Epithelial cell of esophagus (primary cell): Measurements from ENCODE around the gene RELL1.
A peak's percentile ranks its signal among the peaks of the same experiment; 100 is the strongest.

Source experiments
- DNase-seq: peaks from one replicate; pipeline ENCODE4 v3.0.0; 2010; ENCODE audit warnings: low read depth
- H3K4me3 ChIP-seq: 2 replicates; pipeline ENCODE4 v1.5.1; 2011; ENCODE audit warnings: mild to moderate bottlenecking, low read length, control low read depth
- TF ChIP-seq, protein P1 (sequence below): IDR thresholded peaks from 2 replicates; pipeline ENCODE4 v1.5.1; 2011; ENCODE audit warnings: low read depth, mild to moderate bottlenecking, low read length, control low read depth, inconsistent platforms; ENCODE audit not compliant: insufficient read depth; ENCODE audit errors: missing control alignments

Gene RELL1

DNA sequence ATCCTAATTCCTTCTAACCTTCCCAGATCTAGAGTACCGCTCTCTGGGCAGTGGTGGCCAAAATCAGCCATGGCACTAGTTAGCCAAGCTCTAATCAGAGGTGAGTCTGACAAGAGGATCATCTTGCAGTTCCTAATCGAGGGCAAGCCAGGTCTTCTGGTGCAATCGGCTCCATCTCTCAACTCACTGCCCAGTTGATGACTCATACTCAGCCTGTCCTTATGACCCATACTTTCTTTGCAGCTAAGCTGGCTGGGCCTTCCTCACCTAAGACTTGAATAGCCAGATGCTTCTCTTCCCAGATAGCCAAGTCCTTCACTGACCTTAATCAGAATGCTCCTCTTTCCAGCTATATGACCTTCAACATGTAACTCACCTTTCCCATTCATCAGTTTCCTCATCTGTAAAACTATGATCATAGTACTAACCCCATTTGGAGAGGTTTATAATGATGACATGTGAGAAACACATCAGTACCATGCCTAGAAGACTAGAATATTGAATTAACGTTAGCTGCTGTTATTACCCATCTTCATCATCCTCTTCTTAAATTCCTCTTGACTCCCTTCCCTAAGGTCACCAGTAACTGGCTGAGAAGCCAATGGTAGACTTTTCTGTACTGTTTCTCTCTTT is 57.1 kb downstream of the RELL1 start:
- H3K4me3 ChIP-seq, result no peak overlapping the region
- DNase-seq, result peak; percentile 44

DNA sequence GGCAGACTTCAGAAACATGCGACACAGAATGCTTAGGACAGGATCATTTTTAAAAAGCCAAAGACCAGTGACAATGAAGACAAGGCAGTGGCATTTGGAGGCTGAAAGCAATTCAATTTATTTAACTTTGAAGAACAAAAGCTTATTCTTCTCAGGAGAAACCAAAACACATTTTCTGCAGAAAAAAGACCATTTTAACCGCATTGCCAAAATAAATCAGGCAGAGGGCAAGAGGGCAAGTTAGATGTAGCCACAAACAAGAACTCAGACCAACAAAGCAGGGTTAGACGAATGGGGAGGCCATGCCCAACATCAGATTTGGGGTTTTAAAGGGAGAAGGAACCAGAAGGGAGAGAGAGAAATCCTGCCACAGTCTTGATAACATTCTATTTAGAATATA is 58.9 kb downstream of the RELL1 start:
- TF ChIP-seq, protein P1, sequence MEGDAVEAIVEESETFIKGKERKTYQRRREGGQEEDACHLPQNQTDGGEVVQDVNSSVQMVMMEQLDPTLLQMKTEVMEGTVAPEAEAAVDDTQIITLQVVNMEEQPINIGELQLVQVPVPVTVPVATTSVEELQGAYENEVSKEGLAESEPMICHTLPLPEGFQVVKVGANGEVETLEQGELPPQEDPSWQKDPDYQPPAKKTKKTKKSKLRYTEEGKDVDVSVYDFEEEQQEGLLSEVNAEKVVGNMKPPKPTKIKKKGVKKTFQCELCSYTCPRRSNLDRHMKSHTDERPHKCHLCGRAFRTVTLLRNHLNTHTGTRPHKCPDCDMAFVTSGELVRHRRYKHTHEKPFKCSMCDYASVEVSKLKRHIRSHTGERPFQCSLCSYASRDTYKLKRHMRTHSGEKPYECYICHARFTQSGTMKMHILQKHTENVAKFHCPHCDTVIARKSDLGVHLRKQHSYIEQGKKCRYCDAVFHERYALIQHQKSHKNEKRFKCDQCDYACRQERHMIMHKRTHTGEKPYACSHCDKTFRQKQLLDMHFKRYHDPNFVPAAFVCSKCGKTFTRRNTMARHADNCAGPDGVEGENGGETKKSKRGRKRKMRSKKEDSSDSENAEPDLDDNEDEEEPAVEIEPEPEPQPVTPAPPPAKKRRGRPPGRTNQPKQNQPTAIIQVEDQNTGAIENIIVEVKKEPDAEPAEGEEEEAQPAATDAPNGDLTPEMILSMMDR, result no peak
- no peak for DNase-seq
- H3K4me3 ChIP-seq, result no peak overlapping the region

More for the DNA sequence above, 57.1 kb downstream of the RELL1 start:
- TF ChIP-seq, protein P1, result no peak

GRCh38 chr4:37625499-37625898 is 60.7 kb downstream of the RELL1 start:
- no peak overlapping the region for H3K4me3 ChIP-seq
- TF ChIP-seq, protein P1, result no peak
- DNase-seq, result no peak

GRCh38 chr4:37623940-37624339 is 62.2 kb downstream of the RELL1 start:
- no peak for DNase-seq
- H3K4me3 ChIP-seq, result no peak overlapping the region
- TF ChIP-seq, protein P1, result no peak

DNA sequence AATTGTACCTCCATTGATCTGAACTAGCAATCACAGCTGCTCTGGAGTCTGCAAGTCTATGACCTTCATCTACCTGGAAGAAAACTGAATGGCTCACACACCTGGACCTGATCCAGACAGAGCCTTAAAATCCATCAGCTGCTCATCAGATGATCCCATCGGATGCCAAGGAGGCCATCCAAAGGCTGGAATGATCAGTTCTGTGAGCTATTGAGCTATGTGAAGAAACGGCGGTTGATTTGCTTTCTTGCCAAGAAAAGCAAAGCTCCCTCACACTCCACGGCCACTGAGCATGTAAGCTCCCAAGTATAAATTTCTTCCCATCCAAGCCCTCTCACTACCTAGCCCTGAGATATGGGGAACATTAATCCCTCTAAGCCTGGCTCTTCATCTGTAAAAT is 63.1 kb downstream of the RELL1 start:
- TF ChIP-seq, protein P1, result no peak
- no peak overlapping the region for H3K4me3 ChIP-seq
- no peak for DNase-seq

- H3K4me3 ChIP-seq, result no peak overlapping the region
- no peak for DNase-seq
- TF ChIP-seq, protein P1, result no peak
These were observed 66.0 kb downstream of the RELL1 start for GRCh38 chr4:37620176-37620575.

DNA sequence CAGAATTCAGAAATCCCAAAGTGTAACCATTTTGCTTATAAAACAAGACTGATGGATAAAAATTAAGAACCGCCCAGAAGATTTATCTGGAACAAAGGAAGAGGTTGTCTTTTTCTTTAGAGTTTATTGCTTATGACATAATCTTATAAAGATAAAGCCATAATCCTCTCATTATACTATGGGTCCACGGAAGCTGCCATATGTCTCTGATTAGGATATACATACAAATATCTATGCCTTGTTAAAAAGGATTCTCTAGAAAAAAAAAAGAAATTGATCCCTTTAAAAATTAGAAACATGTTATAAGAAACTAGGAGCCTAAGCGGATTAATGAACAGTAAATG is 70.5 kb downstream of the RELL1 start:
- no peak overlapping the region for H3K4me3 ChIP-seq
- TF ChIP-seq, protein P1, result no peak

More for the DNA sequence above, 70.5 kb downstream of the RELL1 start:
- DNase-seq, result no peak
